GM06990 (cell line): ENCODE results near the gene COLQ.
"Not testable (repeated sequence)": the region's sequence is repeated elsewhere in the genome, so short reads cannot be mapped to it uniquely, and the experiment has no call there.

Experiments
- DNase-seq: peaks from one replicate; pipeline ENCODE4 v3.0.0-alpha.2; 2011; ENCODE audit not compliant: insufficient read length; ENCODE audit errors: extremely low read depth
- H3K27me3 ChIP-seq: replicated peaks from 2 replicates; pipeline ENCODE4 v1.6.0; 2011; ENCODE audit warnings: low read length; ENCODE audit not compliant: control insufficient read depth, insufficient read depth
- H3K36me3 ChIP-seq: 2 replicates; pipeline ENCODE4 v1.5.1; 2011; ENCODE audit warnings: low read length; ENCODE audit not compliant: control insufficient read depth, insufficient read depth
- H3K4me3 ChIP-seq: replicated peaks from 2 replicates; pipeline ENCODE4 v1.5.1; 2011; ENCODE audit warnings: low read depth, mild to moderate bottlenecking, control low read depth, low read length
- TF ChIP-seq, protein P1 (sequence below): IDR thresholded peaks from 2 replicates; pipeline ENCODE4 v1.5.1; 2011; ENCODE audit warnings: low read length, control low read depth, mild to moderate bottlenecking, inconsistent platforms; ENCODE audit not compliant: insufficient read depth, poor library complexity, severe bottlenecking

The COLQ gene

DNA sequence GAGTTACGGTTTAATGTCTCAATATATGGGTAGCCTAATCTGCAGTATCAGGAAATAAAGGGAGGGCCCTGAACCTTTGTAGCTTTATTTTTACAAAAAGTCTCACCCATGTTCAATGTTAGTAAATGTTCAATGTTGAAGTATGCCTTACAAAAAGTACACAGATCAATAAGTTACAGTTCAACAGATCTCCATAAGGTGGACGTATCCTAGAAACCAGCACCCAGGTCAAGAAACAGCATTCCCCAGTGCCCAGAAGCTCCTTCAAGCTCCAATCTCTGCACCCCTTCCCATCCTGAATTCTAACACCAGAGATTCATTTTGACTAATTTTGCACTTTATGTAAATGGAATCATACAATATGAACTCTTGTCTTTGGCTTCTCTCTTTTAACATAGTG is 31.3 kb downstream of the COLQ start:
- DNase-seq = no peak
- Histone ChIP-seq H3K27me3 (no peaks in the 10 kb centered on the region), H3K36me3 (no peaks in the 10 kb centered on the region), H3K4me3 (no peak overlapping the region)
- TF ChIP-seq, protein P1, sequence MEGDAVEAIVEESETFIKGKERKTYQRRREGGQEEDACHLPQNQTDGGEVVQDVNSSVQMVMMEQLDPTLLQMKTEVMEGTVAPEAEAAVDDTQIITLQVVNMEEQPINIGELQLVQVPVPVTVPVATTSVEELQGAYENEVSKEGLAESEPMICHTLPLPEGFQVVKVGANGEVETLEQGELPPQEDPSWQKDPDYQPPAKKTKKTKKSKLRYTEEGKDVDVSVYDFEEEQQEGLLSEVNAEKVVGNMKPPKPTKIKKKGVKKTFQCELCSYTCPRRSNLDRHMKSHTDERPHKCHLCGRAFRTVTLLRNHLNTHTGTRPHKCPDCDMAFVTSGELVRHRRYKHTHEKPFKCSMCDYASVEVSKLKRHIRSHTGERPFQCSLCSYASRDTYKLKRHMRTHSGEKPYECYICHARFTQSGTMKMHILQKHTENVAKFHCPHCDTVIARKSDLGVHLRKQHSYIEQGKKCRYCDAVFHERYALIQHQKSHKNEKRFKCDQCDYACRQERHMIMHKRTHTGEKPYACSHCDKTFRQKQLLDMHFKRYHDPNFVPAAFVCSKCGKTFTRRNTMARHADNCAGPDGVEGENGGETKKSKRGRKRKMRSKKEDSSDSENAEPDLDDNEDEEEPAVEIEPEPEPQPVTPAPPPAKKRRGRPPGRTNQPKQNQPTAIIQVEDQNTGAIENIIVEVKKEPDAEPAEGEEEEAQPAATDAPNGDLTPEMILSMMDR = no peak

DNA sequence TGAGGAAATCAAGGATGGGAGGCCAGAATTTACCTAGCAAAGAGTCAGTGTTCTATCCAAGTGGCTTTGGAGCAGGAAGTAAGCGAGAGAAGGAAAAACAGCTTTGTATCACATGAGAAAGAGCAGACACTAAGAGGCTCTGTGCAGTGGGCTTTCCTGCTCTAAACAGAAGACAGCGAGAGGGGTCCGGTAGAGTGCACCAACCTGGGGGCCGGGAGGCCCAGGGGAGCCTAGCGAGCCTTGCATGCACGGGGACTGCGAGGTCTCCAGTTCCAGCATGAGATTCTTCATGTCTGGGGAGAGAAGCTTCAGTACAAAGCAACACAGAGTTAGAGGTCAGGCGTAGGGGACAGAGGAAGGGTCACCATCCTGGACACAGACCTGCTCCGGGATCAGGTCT is 33.5 kb downstream of the COLQ start:
- TF ChIP-seq, protein P1 = no peak
- H3K27me3 ChIP-seq = no peaks in the 10 kb centered on the region

DNA sequence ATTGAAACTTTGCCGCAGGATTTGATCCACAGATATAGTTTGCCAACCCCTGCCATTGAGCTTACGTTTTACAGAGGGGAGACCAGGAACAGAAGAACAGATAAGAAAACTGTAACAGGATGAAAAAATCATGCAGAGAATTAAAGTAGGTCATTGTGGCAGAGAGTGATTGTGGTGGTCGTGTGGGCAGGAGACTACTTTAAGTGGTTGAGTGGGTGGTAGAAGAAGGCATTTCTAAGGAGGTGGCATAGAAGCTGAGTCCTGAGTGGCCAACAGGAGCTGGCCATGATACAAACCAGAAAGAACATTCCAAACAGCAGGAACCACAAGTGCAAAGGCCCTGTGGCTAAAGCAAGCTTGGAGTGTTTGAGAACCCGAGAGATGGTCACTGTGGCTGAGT is 34.5 kb downstream of the COLQ start:
- TF ChIP-seq, protein P1 = no peak
- Histone ChIP-seq H3K4me3 (no peak overlapping the region), H3K36me3 (no peaks in the 10 kb centered on the region), H3K27me3 (no peaks in the 10 kb centered on the region)
- no peak for DNase-seq

More for the DNA sequence above, 33.5 kb downstream of the COLQ start:
- no peak for DNase-seq
- H3K36me3 ChIP-seq = no peaks in the 10 kb centered on the region
- no peak overlapping the region for H3K4me3 ChIP-seq

DNA sequence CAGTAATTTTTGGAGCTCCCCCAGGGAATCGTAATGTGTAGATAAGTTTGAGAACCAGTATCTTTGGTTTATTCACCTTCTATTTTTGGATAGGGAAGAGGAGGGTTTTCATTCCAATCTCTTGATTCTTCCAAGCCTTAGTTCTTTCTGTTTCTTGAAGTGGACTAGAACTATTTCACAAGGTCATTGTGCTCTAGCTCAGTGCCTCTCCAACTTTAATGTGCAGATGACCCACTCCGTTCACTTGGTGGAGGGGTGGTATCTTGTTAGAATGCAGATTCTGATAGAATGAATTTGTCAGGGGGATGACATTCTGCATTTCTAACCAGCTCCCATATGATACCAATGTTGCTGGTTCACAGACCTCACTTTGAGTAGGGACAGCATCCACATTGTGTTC is 35.5 kb downstream of the COLQ start:
- Histone ChIP-seq H3K27me3 (no peaks in the 10 kb centered on the region), H3K4me3 (no peak overlapping the region), H3K36me3 (no peaks in the 10 kb centered on the region)
- TF ChIP-seq, protein P1 = no peak
- no peak for DNase-seq

DNA sequence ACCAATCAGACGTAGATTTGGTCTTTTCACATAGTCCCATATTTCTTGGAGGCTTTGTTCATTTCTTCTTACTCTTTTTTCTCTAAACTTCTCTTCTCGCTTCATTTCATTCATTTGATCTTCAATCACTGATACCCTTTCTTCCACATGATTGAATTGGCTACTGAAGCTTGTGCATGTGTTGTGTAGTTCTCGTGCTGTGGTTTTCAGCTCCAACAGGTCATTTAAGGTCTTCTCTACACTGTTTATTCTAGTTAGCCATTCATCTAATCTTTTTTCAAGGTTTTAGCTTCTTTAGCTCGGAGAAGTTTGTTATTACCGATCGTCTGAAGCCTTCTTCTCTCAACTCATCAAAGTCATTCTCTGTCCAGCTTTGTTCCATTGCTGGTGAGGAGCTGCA is 37.0 kb downstream of the COLQ start:
- H3K4me3 ChIP-seq, H3K36me3 ChIP-seq, DNase-seq, H3K27me3 ChIP-seq: not testable (repeated sequence)

DNA sequence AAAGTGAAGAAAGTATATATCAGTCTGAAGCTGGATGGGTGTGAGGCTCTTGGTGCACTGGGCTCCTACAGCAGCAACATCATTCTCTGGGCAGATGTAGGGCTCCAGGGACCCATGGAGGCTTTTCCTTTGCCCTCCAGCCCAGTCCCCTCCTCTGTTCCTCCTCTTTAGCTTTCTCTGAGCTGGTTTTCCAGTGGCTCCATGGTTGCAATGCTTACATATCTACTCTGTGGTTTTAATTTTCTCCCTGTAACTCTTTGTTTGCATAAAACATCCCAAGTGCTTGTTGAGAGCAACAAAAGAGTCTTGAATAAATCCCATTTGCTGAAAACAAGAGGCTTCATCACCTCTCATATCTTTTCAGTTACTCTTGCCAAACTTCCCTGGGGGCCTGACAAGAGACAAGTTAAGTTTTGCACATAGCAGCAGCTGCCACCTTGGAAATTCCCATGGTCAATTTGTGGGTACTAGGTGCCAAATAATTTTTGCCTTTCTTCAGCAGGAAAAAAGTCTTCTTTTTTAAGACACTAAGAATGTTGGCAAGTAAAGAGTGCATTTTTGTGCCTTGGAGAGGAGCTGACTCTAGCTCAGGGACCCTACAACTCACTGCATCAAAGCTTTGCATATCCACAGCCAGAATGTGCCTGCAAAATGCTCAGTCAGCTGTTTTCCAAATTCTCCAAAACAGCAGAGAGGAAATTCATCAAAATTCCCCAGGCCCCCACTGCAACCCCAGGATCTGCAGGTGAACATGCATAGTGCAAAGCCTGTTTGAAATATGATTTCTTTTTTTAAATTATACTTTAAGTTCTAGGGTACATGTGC is 41.9 kb downstream of the COLQ start:
- DNase-seq = no peak
- Histone ChIP-seq H3K36me3 (no peaks in the 10 kb centered on the region), H3K27me3 (no peaks in the 10 kb centered on the region), H3K4me3 (no peak overlapping the region)
- TF ChIP-seq, protein P1 = no peak
